Peyer's patch (tissue), 4 donors: ENCODE data around the gene ARHGAP11A. TPM values are rescaled to one million over a fixed set of nuclear protein-coding genes. Genes with fewer than 3 reads are reported as not detected.
"Not testable (repeated sequence)": the region's sequence is repeated elsewhere in the genome, so short reads cannot be mapped to it uniquely, and the experiment has no call there.

ENCODE experiments used
- DNase-seq, 3 donors: peaks; one replicate each; pipeline ENCODE4 v3.0.0-alpha.2; 2017 to 2019
- H3K27ac ChIP-seq, 4 donors: fragments of 200-600 bp; sonication (generic); one replicate each; pipeline ENCODE4 v1.5.1; 2016 to 2019
- H3K27me3 ChIP-seq, 2 donors: fragments of 200-600 bp; sonication (generic); one replicate each; pipeline ENCODE4 v1.5.1; 2019
- H3K36me3 ChIP-seq, 3 donors: fragments of 200-600 bp; sonication (generic); one replicate each; pipeline ENCODE4 v1.5.1; 2016 to 2019
- H3K4me1 ChIP-seq, 4 donors: fragments of 200-600 bp; sonication (generic); one replicate each; pipeline ENCODE4 v1.5.1; 2016 to 2019
- H3K4me3 ChIP-seq, 4 donors: fragments of 200-600 bp; sonication (generic); 1 replicate in 3 of 4; 2 replicates in 1 of 4; pipeline ENCODE4 v1.5.1; 2016 to 2019; ENCODE audit warnings: mild to moderate bottlenecking in 1 of 4
- H3K9me3 ChIP-seq, 4 donors: fragments of 200-600 bp; sonication (generic); one replicate each; pipeline ENCODE4 v1.5.1; 2016 to 2019; ENCODE audit warnings: mild to moderate bottlenecking in 1 of 4
- CTCF ChIP-seq, 6 experiments: fragments of 450-650 bp in 4 of 6; fragments of 200-600 bp in 2 of 6; sonication (generic) in 1 of 6; IDR thresholded peaks; one replicate each; pipeline ENCODE4 v1.5.1; 2017 to 2019; ENCODE audit warnings: antibody characterized with exemption in 6 of 6, mild to moderate bottlenecking in 3 of 6, moderate library complexity in 1 of 6
- POLR2A ChIP-seq, 2 donors: fragments of 450-650 bp; IDR thresholded peaks; one replicate each; pipeline ENCODE4 v1.5.1; 2017; ENCODE audit warnings: antibody characterized with exemption in 2 of 2, mild to moderate bottlenecking in 2 of 2, moderate library complexity in 2 of 2
- total RNA-seq, 4 donors: library from RNA; depleted of rRNA; stranded (reverse); fragments of >200 nt; gene quantifications; one replicate each; pipeline ENCODE4 v1.1.0, GENCODE V29; 2016

ARHGAP11A gene
- 10 to 100 TPM in 1 of 4 donors, 1 to 10 TPM in 3; 3.2 to 22.3 (median 6.3) TPM for total RNA-seq

GRCh38 chr15:32615051-32615870 lies at the start of gene ARHGAP11A:
Gene ARHGAP11A, plus strand, starts transcription at chr15:32615504. Its CDS starts 708 bp downstream, at chr15:32616212.
- H3K36me3 ChIP-seq, H3K4me1 ChIP-seq, H3K27me3 ChIP-seq, H3K9me3 ChIP-seq: not testable (repeated sequence)
- Histone ChIP-seq H3K4me3 (peak within 1 kb of the TSS; percentile 48 to 71 (median 62)), H3K27ac (peak within 1 kb of the TSS; percentile 67 to 83 (median 76))
- peak; percentile 79 to 92 (median 84) for DNase-seq

GRCh38 chr15:32568988-32569387 lies 46.3 kb upstream of the ARHGAP11A start:
- not testable (repeated sequence) for H3K4me3 ChIP-seq, H3K9me3 ChIP-seq, H3K27ac ChIP-seq, H3K36me3 ChIP-seq, H3K27me3 ChIP-seq, H3K4me1 ChIP-seq, DNase-seq

GRCh38 chr15:32578482-32578881 lies 36.8 kb upstream of the ARHGAP11A start:
- H3K4me3 ChIP-seq, H3K36me3 ChIP-seq, H3K27me3 ChIP-seq, DNase-seq, H3K9me3 ChIP-seq, H3K4me1 ChIP-seq: not testable (repeated sequence)
- peak overlapping the region in 1 of 4 donors; percentile 19 for H3K27ac ChIP-seq

GRCh38 chr15:32585844-32586243 lies 29.5 kb upstream of the ARHGAP11A start:
- not testable (repeated sequence) for H3K27me3 ChIP-seq, H3K27ac ChIP-seq, DNase-seq

GRCh38 chr15:32593151-32593550 lies 22.2 kb upstream of the ARHGAP11A start, which contains the start of gene GOLGA8N:
Gene GOLGA8N, plus strand, starts transcription at chr15:32593456.
- not testable (repeated sequence) for H3K27me3 ChIP-seq

More at GRCh38 chr15:32585844-32586243, 29.5 kb upstream of the ARHGAP11A start:
- not testable (repeated sequence) for H3K36me3 ChIP-seq, H3K4me1 ChIP-seq, H3K4me3 ChIP-seq, H3K9me3 ChIP-seq

GRCh38 chr15:32609518-32609917 lies 5.8 kb upstream of the ARHGAP11A start:
- H3K36me3 ChIP-seq, H3K4me1 ChIP-seq, H3K4me3 ChIP-seq, DNase-seq, H3K27me3 ChIP-seq, H3K27ac ChIP-seq, H3K9me3 ChIP-seq: not testable (repeated sequence)

More at GRCh38 chr15:32593151-32593550, 22.2 kb upstream of the ARHGAP11A start, which contains the start of gene GOLGA8N:
- H3K36me3 ChIP-seq, H3K4me1 ChIP-seq, H3K27ac ChIP-seq, DNase-seq, H3K4me3 ChIP-seq, H3K9me3 ChIP-seq: not testable (repeated sequence)

GRCh38 chr15:32610719-32611118 lies 4.6 kb upstream of the ARHGAP11A start:
- not testable (repeated sequence) for H3K4me3 ChIP-seq, H3K36me3 ChIP-seq, H3K4me1 ChIP-seq, H3K9me3 ChIP-seq, H3K27me3 ChIP-seq, DNase-seq, H3K27ac ChIP-seq
- peak in 2 of 6 experiments; percentile 24 to 39 for TF ChIP-seq CTCF (IDR thresholded peaks at IDR 0.05)

- H3K27me3 ChIP-seq, H3K36me3 ChIP-seq, H3K9me3 ChIP-seq, H3K4me1 ChIP-seq: not testable (repeated sequence)
- H3K4me3 ChIP-seq = peak overlapping the region; percentile 48 to 71 (median 62)
- H3K27ac ChIP-seq = peak overlapping the region; percentile 67 to 83 (median 76)
- DNase-seq = peak in 2 of 3 donors; percentile 59 to 76
Measured at GRCh38 chr15:32614712-32615050, 623 bp upstream of the ARHGAP11A start.

GRCh38 chr15:32615871-32616426 lies 645 bp downstream of the ARHGAP11A start:
- H3K4me1 ChIP-seq, H3K36me3 ChIP-seq, DNase-seq, H3K27me3 ChIP-seq, H3K9me3 ChIP-seq: not testable (repeated sequence)
- H3K27ac ChIP-seq = peak overlapping the region in 3 of 4 donors; percentile 73 to 83 (median 78)
- peak overlapping the region; percentile 48 to 71 (median 62) for H3K4me3 ChIP-seq

- Histone ChIP-seq H3K27ac (no peak overlapping the region), H3K4me3 (no peak overlapping the region), H3K4me1 (no peaks in the 10 kb centered on the region), H3K36me3 (peaks cover 0 to 3% (median 0%) of the 10 kb centered on the region in 3 donors), H3K27me3 (no peaks in the 10 kb centered on the region), H3K9me3 (no peaks in the 10 kb centered on the region)
- no peak for TF ChIP-seq CTCF (IDR thresholded peaks at IDR 0.05)
- no peak for TF ChIP-seq POLR2A (IDR thresholded peaks at IDR 0.05)
- DNase-seq = no peak
Measured at GRCh38 chr15:32636410-32636809, 21.1 kb downstream of the ARHGAP11A start.
